Psoas muscle (tissue), 8 donors: ENCODE measurements around the gene ARL5C. TPM values are rescaled to one million over a fixed set of nuclear protein-coding genes. Genes with fewer than 3 reads are reported as not detected.

ENCODE experiments used
- ATAC-seq, 4 donors: fragments of 200-7000 bp; cut with Tn5 transposase; one replicate each; pipeline ENCODE4 v1.9.1; 2020; ENCODE audit warnings: moderate library complexity in 3 of 4, mild to moderate bottlenecking in 2 of 4
- DNase-seq, 2 donors: peaks; one replicate each; pipeline ENCODE4 v3.0.0-alpha.2; 2020
- H3K27ac ChIP-seq: fragments of 200-600 bp; one replicate; pipeline ENCODE4 v1.8.0; 2022
- H3K27me3 ChIP-seq, 3 donors: fragments of 200-600 bp in 1 of 3; one replicate each; pipeline versions ENCODE4 v1.6.1 to v1.8.0; 2013 to 2022; ENCODE audit warnings: low read length in 2 of 3, mild to moderate bottlenecking in 2 of 3, moderate library complexity in 1 of 3; ENCODE audit not compliant: insufficient read depth in 3 of 3
- H3K36me3 ChIP-seq, 2 donors: fragments of 200-600 bp in 1 of 2; one replicate each; pipeline versions ENCODE4 v1.6.1 to v1.8.0; 2013 to 2022; ENCODE audit warnings: low read depth in 1 of 2, mild to moderate bottlenecking in 1 of 2, moderate library complexity in 1 of 2; ENCODE audit not compliant: insufficient read depth in 1 of 2
- H3K4me1 ChIP-seq: fragments of 200-600 bp; one replicate; pipeline ENCODE4 v1.8.0; 2022
- H3K4me3 ChIP-seq: fragments of 200-600 bp; one replicate; pipeline ENCODE4 v1.8.0; 2022; ENCODE audit warnings: mild to moderate bottlenecking
- H3K9me3 ChIP-seq: fragments of 200-600 bp; one replicate; pipeline ENCODE4 v1.8.0; 2022
- WGBS, 3 donors: extraction: QIAGEN DNeasy Blood & Tissue Kit; methylation state at CpG; one replicate each; pipeline versions ENCODE4 v1.1.6 to v1.1.7; 2013; 5-methylcytosine and 5-hydroxymethylcytosine counted together
- intact Hi-C, 2 donors: fragments of 100-400 bp; cut with DNase I; formaldehyde crosslinking; loops; one replicate each; pipeline versions ENCODE4 v1.11.0 to v1.14.2; 2022
- polyA plus RNA-seq, 3 donors: library from polyadenylated mRNA; stranded (reverse); fragments of 200-250 nt; gene quantifications; one replicate each; pipeline ENCODE4 v1.2.3, GENCODE V29; 2013
- total RNA-seq, 4 donors: library from RNA; stranded (reverse); fragmentation: NEBNext Ultra II Directional in 2 of 4; extraction: Animal tissue kit (Norgen Biotek cat#: 25700) in 2 of 4; gene quantifications; one replicate each; pipeline versions ENCODE4 v1.2.1 to v1.2.4, GENCODE V29; 2021 to 2023
- TF ChIP-seq, protein P1 (sequence below): fragments of 200-600 bp; IDR thresholded peaks from one replicate; pipeline ENCODE4 v1.8.0; 2022; ENCODE audit warnings: antibody characterized with exemption
- donor health status: healthy with polysubstance abuse.
- donor health status: DM: no; HTN: no; CAD: no; lungs with moderate emphysema.
- donor health status: Bipolar disorder and iron deficiency.
- donor health status: healthy.
- donor health status: DM: yes; HTN: yes; CAD: no.
- donor health status: DM: no; HTN: no; CAD: no.
- donor health status: DM: no; HTN: no; CAD: no.
- donor health status: DM: yes; HTN: yes; CAD: no.

ARL5C gene
- total and polyA plus RNA-seq, 7 donors, result 0.15 to 1.0 (median 0.15) TPM; not detected in 4

DNA sequence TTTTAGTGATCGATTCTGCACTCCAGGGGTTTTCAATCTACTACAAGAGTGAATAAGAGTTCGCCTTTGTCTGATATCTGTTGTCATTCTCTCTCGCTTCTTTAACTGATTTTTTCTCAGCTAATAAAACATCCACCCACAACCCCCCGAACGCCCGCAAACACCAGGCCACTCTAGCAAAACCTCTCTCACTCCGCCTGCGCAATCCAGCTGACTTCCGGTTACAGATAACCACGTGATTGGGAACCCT lies 33.8 kb upstream of the ARL5C start:
- peaks cover 35% of the 10 kb centered on the region for H3K4me1 ChIP-seq
- no peaks in the 10 kb centered on the region for H3K9me3 ChIP-seq
- H3K27me3 ChIP-seq, result no peaks in the 10 kb centered on the region
- 0 to 1% (median 0%) methylated on average over 10 of the region's 10 CpGs for WGBS, 3 donors
- peak; percentile 89 to 94 for DNase-seq
- intact Hi-C loops, result no loop called here
- H3K4me3 ChIP-seq, result peak overlapping the region; percentile 89
- peak; percentile 34 to 69 (median 60) for ATAC-seq
- peak overlapping the region; percentile 97 for H3K27ac ChIP-seq
- TF ChIP-seq, protein P1, sequence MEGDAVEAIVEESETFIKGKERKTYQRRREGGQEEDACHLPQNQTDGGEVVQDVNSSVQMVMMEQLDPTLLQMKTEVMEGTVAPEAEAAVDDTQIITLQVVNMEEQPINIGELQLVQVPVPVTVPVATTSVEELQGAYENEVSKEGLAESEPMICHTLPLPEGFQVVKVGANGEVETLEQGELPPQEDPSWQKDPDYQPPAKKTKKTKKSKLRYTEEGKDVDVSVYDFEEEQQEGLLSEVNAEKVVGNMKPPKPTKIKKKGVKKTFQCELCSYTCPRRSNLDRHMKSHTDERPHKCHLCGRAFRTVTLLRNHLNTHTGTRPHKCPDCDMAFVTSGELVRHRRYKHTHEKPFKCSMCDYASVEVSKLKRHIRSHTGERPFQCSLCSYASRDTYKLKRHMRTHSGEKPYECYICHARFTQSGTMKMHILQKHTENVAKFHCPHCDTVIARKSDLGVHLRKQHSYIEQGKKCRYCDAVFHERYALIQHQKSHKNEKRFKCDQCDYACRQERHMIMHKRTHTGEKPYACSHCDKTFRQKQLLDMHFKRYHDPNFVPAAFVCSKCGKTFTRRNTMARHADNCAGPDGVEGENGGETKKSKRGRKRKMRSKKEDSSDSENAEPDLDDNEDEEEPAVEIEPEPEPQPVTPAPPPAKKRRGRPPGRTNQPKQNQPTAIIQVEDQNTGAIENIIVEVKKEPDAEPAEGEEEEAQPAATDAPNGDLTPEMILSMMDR, result no peak
- H3K36me3 ChIP-seq, result peaks cover 10 to 40% of the 10 kb centered on the region in 2 donors

DNA sequence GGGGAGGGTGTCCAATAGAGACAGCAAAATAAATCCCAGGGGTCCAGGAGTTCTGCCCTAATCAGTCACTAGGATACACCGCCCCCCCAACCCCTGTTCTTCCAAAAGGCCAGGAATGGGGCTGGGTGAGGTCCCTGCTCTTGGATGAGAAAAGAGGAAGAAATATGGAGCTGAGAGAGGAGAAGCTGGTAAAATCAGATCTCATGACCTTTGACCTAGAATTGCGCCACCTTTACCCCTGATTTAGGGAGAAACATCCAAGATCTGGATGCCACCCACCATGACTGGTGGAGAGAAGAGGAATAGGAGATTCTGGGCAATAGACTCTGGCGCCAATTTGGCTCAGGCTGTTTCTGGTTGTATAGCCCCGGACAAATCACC lies 32.2 kb upstream of the ARL5C start:
- ATAC-seq (no peak), DNase-seq (no peak)
- Histone ChIP-seq H3K4me1 (peaks cover 44% of the 10 kb centered on the region), H3K27ac (peak overlapping the region; percentile 97), H3K27me3 (no peaks in the 10 kb centered on the region), H3K36me3 (peaks cover 3 to 26% of the 10 kb centered on the region in 2 donors), H3K9me3 (no peaks in the 10 kb centered on the region), H3K4me3 (peak overlapping the region; percentile 90)
- 75 to 80% (median 76%) methylated on average over 4 of the region's 4 CpGs for WGBS, 3 donors
- TF ChIP-seq, protein P1, result no peak
- intact Hi-C loops, result no loop called here

DNA sequence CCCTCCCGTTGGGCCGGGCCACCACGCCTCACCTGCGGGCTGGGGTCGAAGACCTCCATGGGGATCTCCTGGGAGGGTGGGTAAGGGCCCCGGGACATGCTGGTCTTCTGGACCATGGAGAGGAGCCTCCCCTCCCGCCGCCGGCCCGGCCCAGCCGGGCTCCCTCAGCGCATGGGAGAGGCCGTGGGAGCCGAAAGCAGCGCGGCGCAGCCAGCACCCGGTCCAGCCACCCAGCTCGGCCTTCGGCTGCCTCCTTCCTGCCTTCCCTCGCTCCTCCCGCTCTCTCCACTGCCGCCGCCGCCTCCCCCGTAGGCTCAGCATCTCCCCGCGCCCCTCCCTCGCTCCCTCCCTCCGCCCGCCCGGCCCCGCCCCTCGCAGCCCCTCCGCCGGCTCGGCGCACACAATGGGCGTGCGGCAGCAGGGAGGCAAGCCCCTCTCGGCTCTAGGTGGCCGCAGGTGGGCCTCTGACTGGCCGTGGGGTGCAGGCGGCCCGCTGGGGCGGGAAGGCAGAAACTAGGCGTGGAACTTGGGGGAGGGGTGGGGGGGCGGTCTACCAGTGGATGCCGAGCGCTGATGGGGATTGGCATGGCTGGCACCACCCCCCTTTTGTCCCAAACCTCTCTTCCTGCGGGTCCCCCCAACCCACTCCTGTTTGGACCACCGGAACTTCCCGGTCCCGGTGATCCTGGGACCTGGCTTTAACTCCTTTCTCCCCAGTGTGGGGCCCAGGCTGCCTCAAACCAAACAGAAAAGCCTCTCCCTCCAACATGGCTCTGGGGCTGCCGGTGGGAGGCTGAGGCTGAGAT lies 31.6 kb upstream of the ARL5C start, which contains the start of gene CACNB1:
Gene CACNB1 (minus strand): TSS at position 290 of the 806 bp plus-strand sequence. CDS start 174 bp downstream, at position 116.
- TF ChIP-seq, protein P1, result no peak
- Histone ChIP-seq H3K4me3 (peak within 1 kb of the TSS; percentile 90), H3K9me3 (no peaks in the 10 kb centered on the region), H3K4me1 (peaks cover 44% of the 10 kb centered on the region), H3K27ac (peak within 1 kb of the TSS; percentile 97), H3K36me3 (peaks cover 3 to 24% of the 10 kb centered on the region in 2 donors), H3K27me3 (no peaks in the 10 kb centered on the region)
- ATAC-seq (peak; percentile 9 to 20 (median 14)), DNase-seq (peak; percentile 83 to 85)
- WGBS, 3 donors, result 2 to 4% (median 2%) methylated on average over 23 to 55 of the region's 55 CpGs
- intact Hi-C loops, result no loop called here

DNA sequence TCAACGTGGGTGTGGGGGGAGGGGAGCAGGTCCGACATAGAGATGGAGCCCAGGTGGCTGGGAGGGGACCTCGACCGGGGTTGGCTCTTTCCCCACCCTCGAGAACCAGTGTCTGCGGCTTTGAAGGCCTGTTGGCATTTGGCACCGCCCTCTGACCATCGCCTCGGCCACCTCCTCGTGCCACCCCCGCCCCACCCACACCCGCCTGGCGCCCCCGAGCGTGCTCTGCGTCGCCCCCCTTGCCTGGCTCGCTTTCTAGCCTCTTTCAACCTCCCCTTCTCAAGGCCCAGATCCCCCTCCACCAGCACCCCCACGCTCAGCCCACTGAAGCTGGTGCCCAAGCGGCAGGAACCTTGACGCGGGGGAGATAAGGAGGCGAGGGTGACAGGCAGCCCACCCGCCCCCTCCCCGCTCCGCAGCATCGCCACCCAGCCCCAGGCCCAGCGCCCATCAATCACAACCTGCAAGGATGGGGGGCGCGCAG lies 30.9 kb upstream of the ARL5C start:
- intact Hi-C loops, result no loop called here
- peak; percentile 76 to 87 for DNase-seq
- WGBS, 3 donors, result 1 to 3% (median 1%) methylated on average over 18 to 30 of the region's 30 CpGs

More for the DNA sequence above, 30.9 kb upstream of the ARL5C start:
- ATAC-seq, result peak; percentile 30 to 43 (median 36)
- TF ChIP-seq, protein P1, result no peak
- Histone ChIP-seq H3K27ac (peak overlapping the region; percentile 97), H3K36me3 (peaks cover 0 to 21% of the 10 kb centered on the region in 2 donors), H3K9me3 (no peaks in the 10 kb centered on the region), H3K4me1 (peaks cover 42% of the 10 kb centered on the region), H3K27me3 (no peaks in the 10 kb centered on the region), H3K4me3 (peak overlapping the region; percentile 90)
